Osteocyte (in vitro differentiated cells): ENCODE results near the gene KATNAL2. TPM values are rescaled to one million over a fixed set of nuclear protein-coding genes. Genes with fewer than 3 reads are reported as not detected.

Experiments
- DNase-seq: peaks from one replicate; pipeline ENCODE4 v3.0.0; 2021; ENCODE audit warnings: mixed read lengths; ENCODE audit not compliant: unreplicated experiment; ENCODE audit errors: extremely low spot score
- H3K27ac Mint-ChIP-seq: one replicate; pipeline ENCODE4 v1.8.0; 2021; ENCODE audit warnings: mild to moderate bottlenecking, mixed read lengths; ENCODE audit not compliant: unreplicated experiment
- H3K27me3 Mint-ChIP-seq: one replicate; pipeline ENCODE4 v1.8.0; 2021; ENCODE audit warnings: mixed read lengths; ENCODE audit not compliant: unreplicated experiment
- H3K36me3 Mint-ChIP-seq: one replicate; pipeline ENCODE4 v1.8.0; 2021; ENCODE audit warnings: mixed read lengths; ENCODE audit not compliant: unreplicated experiment
- H3K4me1 Mint-ChIP-seq: one replicate; pipeline ENCODE4 v1.8.0; 2021; ENCODE audit warnings: mixed read lengths; ENCODE audit not compliant: unreplicated experiment
- H3K4me3 Mint-ChIP-seq: one replicate; pipeline ENCODE4 v1.8.0; 2021; ENCODE audit warnings: mild to moderate bottlenecking, moderate library complexity, mixed read lengths; ENCODE audit not compliant: unreplicated experiment
- H3K9me3 Mint-ChIP-seq: one replicate; pipeline ENCODE4 v1.8.0; 2021; ENCODE audit warnings: mixed read lengths; ENCODE audit not compliant: unreplicated experiment
- CTCF ChIP-seq: fragments of 200-600 bp; sonication (generic); IDR thresholded peaks from 2 replicates; pipeline ENCODE4 v1.5.0; 2021; ENCODE audit warnings: antibody characterized with exemption, mild to moderate bottlenecking, moderate library complexity
- total RNA-seq: library from RNA; stranded (reverse); gene quantifications from 2 replicates; pipeline ENCODE4 v1.2.1, GENCODE V29; 2021

Gene KATNAL2
- total RNA-seq, 1 donor from 2014 or later: 7.9 TPM

GRCh38 chr18:47143153-47143552, 225.8 kb downstream of the KATNAL2 start:
- Mint-ChIP-seq H3K4me3 (no peak overlapping the region), H3K4me1 (peaks cover 7% of the 10 kb centered on the region), H3K36me3 (peaks cover 7% of the 10 kb centered on the region), H3K27me3 (no peaks in the 10 kb centered on the region), H3K27ac (no peak overlapping the region), H3K9me3 (no peaks in the 10 kb centered on the region)
- TF ChIP-seq CTCF: no peak
- no peak for DNase-seq

- DNase-seq: no peak
- Mint-ChIP-seq H3K4me3 (no peak overlapping the region), H3K36me3 (peaks cover 7% of the 10 kb centered on the region), H3K27ac (no peak overlapping the region), H3K4me1 (peaks cover 13% of the 10 kb centered on the region), H3K27me3 (no peaks in the 10 kb centered on the region), H3K9me3 (no peaks in the 10 kb centered on the region)
- TF ChIP-seq CTCF: no peak
These were observed 226.6 kb downstream of the KATNAL2 start for GRCh38 chr18:47143899-47144485.

GRCh38 chr18:47146206-47146605, 228.8 kb downstream of the KATNAL2 start:
- no peak for DNase-seq
- Mint-ChIP-seq H3K9me3 (no peaks in the 10 kb centered on the region), H3K36me3 (peaks cover under 1% of the 10 kb centered on the region), H3K27me3 (no peaks in the 10 kb centered on the region), H3K4me3 (no peak overlapping the region), H3K27ac (no peak overlapping the region), H3K4me1 (peaks cover 27% of the 10 kb centered on the region)
- TF ChIP-seq CTCF: no peak

GRCh38 chr18:47149457-47150028, 232.1 kb downstream of the KATNAL2 start:
- no peak for DNase-seq
- peak overlapping the region; percentile 90 for H3K4me3 Mint-ChIP-seq
- no peak for TF ChIP-seq CTCF
- H3K27ac Mint-ChIP-seq: peak overlapping the region; percentile 93
- H3K4me1 Mint-ChIP-seq: peaks cover 27% of the 10 kb centered on the region
- H3K9me3 Mint-ChIP-seq: no peaks in the 10 kb centered on the region
- no peaks in the 10 kb centered on the region for H3K27me3 Mint-ChIP-seq
- peaks cover 8% of the 10 kb centered on the region for H3K36me3 Mint-ChIP-seq

GRCh38 chr18:47150029-47150823, 232.8 kb downstream of the KATNAL2 start, which contains the start of gene HDHD2:
HDHD2 (minus strand) TSS chr18:47150500; CDS start chr18:47136439, 14,061 bp downstream.
- H3K27me3 Mint-ChIP-seq: no peaks in the 10 kb centered on the region
- H3K27ac Mint-ChIP-seq: peak within 1 kb of the TSS; percentile 93
- no peaks in the 10 kb centered on the region for H3K9me3 Mint-ChIP-seq
- peak; percentile 95 for DNase-seq
- peak; percentile 9 for TF ChIP-seq CTCF
- peak within 1 kb of the TSS; percentile 90 for H3K4me3 Mint-ChIP-seq
- H3K4me1 Mint-ChIP-seq: peaks cover 27% of the 10 kb centered on the region
- H3K36me3 Mint-ChIP-seq: peaks cover 14% of the 10 kb centered on the region
